ENCODE measurements around the gene PET100. TPM values are rescaled to one million over a fixed set of nuclear protein-coding genes. Genes with fewer than 3 reads are reported as not detected.

PET100 gene
- total RNA-seq, 1 donor from 2014 or later, result 75.6 TPM

DNA sequence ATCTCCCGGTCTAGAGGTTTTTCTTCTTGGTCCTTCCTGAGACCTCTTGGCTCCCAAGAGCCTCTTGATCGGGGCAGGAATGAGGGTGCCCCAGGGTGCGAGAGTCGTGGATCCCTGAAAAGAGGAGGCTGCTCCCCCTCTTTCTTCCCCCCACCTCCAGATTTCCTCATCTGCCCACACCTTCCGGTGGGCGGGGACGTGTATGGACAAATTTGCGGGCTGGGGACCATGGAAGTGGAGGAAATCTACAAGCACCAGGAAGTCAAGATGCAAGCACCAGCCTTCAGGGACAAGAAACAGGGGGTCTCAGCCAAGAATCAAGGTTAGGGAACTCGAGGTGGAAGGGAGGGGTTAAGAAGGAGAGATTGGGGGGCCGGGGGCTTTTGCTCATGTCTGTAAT lies 47.3 kb downstream of the PET100 start, which contains the start of gene MCEMP1:
Gene MCEMP1, plus strand, starts transcription at position 237 of the 400 bp plus-strand sequence. Its CDS starts 31 bp downstream, at position 268.
- ATAC-seq (no peak), DNase-seq (ENCODE audit: low spot score) (no peak)

DNA sequence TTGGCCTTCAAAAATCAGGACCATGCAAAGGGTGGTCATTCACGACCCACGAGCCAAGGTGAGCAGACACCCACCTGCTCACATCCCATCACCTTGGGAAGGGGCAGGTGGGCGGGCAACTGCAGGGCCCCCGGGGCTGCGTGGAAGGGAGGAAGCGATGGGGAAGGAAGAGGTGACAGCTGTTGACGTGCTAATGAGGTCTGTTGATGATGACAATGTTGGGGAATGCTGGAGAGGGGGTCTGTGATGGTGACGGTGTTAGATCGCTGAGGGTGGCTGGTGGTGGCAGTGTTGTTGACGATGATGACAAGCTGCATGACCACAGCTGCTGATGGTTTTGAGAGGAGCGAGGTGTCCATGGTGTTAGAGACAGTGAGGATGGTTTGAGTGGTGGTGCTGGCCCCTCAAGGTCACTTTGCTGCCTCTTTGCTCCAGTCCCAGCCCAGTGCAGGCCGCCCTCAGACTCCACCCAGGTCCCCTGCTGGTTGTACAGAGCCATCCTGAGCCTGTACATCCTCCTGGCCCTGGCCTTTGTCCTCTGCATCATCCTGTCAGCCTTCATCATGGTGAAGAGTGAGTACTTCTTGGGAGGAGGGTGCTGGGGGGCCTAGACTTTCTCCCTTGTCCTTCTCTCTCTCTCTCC lies 48.2 kb downstream of the PET100 start:
- DNase-seq (ENCODE audit: low spot score), result no peak

DNA sequence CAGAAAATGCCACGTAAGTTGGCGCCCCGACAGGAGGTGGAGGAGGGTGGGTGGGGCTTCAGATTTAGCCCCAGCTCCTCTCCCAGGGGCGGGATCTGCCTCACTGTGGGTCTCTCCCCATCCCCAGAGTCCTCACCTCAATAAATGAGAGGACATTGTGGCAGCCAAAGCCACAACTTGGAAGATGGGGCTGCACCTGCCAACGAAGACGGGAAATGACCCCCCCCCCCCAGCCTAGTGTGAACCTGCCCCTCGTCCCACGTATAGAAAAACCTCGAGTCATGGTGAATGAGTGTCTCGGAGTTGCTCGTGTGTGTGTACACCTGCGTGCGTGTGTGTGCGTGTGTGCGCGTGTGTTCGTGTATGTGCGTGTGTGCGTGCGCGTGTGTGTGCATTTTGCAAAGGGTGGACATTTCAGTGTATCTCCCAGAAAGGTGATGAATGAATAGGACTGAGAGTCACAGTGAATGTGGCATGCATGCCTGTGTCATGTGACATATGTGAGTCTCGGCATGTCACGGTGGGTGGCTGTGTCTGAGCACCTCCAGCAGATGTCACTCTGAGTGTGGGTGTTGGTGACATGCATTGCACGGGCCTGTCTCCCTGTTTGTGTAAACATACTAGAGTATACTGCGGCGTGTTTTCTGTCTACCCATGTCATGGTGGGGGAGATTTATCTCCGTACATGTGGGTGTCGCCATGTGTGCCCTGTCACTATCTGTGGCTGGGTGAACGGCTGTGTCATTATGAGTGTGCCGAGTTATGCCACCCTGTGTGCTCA lies 49.6 kb downstream of the PET100 start:
- no peak for DNase-seq (ENCODE audit: low spot score)

More for the DNA sequence above, 48.2 kb downstream of the PET100 start:
- ATAC-seq, result no peak

DNA sequence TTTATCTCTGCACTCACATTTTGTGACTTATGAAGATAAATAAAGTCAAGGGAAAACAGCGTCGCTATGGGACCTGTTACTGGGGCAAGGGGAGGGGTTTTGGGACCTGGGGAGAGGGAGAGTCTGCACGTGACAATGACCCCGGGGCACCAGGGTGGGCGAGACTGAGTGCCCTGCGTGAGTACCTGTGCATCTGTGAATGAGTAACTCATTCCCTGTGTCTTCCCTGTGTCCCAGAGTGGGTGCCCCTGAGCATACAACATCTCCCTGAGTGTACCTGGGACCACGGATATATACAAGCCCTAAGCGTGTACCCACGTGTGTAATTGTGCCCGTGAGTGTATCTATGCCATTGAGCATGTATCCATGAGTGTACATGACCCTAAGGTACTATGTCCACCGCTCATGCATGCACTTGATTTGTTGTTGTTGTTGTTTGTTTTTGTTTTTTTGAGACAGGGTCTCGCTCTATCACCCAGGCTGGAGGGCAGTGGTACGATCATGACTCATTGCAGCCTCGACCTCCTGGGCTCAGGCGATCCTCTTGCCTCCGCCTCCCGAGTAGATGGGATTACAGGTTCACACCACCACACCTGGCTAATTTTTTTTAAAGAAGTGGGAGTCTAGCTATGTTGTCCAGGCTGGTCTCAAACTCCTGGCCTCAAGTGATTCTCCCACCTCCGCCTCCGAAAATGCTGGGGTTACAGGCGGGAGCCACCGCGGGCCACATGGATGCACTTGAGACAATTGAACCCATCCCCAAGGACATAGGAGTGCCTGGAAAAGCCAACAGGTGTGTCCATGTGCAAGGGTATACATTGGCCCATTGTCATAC lies 50.4 kb downstream of the PET100 start:
- DNase-seq (ENCODE audit: low spot score), result no peak
- no peak for ATAC-seq

More for the DNA sequence above, 49.6 kb downstream of the PET100 start:
- peak; percentile 41 for ATAC-seq

DNA sequence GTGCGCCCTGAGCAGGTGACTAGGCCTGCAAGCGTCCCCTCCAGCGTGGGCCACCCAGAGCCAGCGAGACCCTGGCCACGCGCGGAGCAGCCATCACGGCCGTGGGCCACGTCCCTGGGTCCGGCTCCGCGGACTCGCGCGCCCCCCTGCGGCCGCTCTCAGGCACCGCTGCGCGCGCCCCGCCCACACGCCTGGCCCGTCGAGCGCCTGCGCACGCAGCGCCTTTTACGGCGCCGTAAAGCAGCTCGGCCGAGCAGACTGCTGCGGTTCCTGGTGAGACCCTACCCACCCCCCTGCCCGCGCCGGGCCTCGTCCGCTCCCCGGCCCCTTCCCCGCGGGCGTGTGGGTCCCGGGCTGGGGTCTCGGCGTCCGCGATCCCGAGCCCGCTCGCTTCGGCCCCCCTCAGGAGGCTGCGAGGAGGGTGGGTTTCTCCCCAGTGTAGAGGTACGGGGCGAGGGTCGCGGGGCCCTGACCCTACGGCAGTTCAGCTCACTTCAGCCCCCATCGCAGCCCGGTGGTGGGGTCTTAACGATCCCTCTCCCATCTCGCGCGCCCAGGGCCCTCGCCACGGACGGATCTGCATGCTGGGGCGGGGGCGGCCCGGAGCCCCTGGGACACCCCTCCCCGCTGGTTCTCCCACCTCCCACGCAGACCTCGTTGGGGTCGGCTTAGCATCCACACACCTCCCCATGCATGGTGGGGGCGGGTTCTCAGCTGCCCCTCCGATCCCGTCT lies 51.2 kb downstream of the PET100 start, which contains the start of gene TRAPPC5:
Gene TRAPPC5, plus strand, starts transcription at position 228 of the 734 bp plus-strand sequence. CDS start 1,421 bp downstream, outside the sequence.
- peak; percentile 94 for ATAC-seq
- DNase-seq (ENCODE audit: low spot score), result peak; percentile 89

Other genes starting within 250 kb of the PET100 start
- gene PEX11G, start 140.8 kb upstream of the PET100 start, total RNA-seq, result 16.5 TPM
- gene ZNF358, start 113.7 kb upstream of the PET100 start, total RNA-seq, result 31.3 TPM
- gene MCOLN1, start 107.2 kb upstream of the PET100 start, total RNA-seq, result 25.7 TPM
- 57.9 TPM for gene PNPLA6, start 94.1 kb upstream of the PET100 start, total RNA-seq
- 40.8 TPM for gene CAMSAP3, start 33.9 kb upstream of the PET100 start, total RNA-seq
- gene XAB2, start 248 bp upstream of the PET100 start, total RNA-seq, result 21.2 TPM
- gene PCP2, start 3.9 kb downstream of the PET100 start, total RNA-seq, result 1.7 TPM
- gene STXBP2, start 7.3 kb downstream of the PET100 start, total RNA-seq, result 48.0 TPM
- not detected for gene RETN, start 39.3 kb downstream of the PET100 start, total RNA-seq
- 0.18 TPM for gene MCEMP1, start 47.3 kb downstream of the PET100 start, total RNA-seq
- 53.7 TPM for gene TRAPPC5, start 51.0 kb downstream of the PET100 start, total RNA-seq
- 0.45 TPM for gene FCER2, start 72.3 kb downstream of the PET100 start, total RNA-seq
- 34.3 TPM for gene CLEC4G, start 102.3 kb downstream of the PET100 start, total RNA-seq
- gene CD209, start 117.7 kb downstream of the PET100 start, total RNA-seq, result 1.2 TPM
- 13.2 TPM for gene CLEC4M, start 133.4 kb downstream of the PET100 start, total RNA-seq
- 4.8 TPM for gene EVI5L, start 200.4 kb downstream of the PET100 start, total RNA-seq
- gene PRR36, start 244.6 kb downstream of the PET100 start, total RNA-seq, result 0.15 TPM

Measured in left lobe of liver (tissue), 2 donors.